ENCODE data around the gene ENTPD3. TPM values are rescaled to one million over a fixed set of nuclear protein-coding genes. Genes with fewer than 3 reads are reported as not detected.
"Not testable (repeated sequence)": the region's sequence is repeated elsewhere in the genome, so short reads cannot be mapped to it uniquely, and the experiment has no call there.

ENTPD3 gene
- total RNA-seq, 3 donors from 2014 or later (not counting 1 experiment from before 2014, with no cell fraction given): not detected

GRCh38 chr3:40456940-40457823 is 70.2 kb downstream of the ENTPD3 start, which contains the start of gene RPL14:
TSS of gene RPL14 (plus strand) at chr3:40457339. CDS start at chr3:40457472, 133 bp downstream.
- TF ChIP-seq CTCF (IDR thresholded peaks at IDR 0.05): no peak
- H3K4me1 Mint-ChIP-seq: peaks cover 48 to 50% of the 10 kb centered on the region in 2 donors
- H3K4me1 ChIP-seq (ENCODE audit: control insufficient read depth, insufficient read depth, low read length): peaks cover 29% of the 10 kb centered on the region
- peak within 1 kb of the TSS; percentile 94 for H3K27ac ChIP-seq (ENCODE audit: low read length)
- H3K27me3 Mint-ChIP-seq (ENCODE audit: low read depth in 2 of 2): no peaks in the 10 kb centered on the region
- peak; percentile 92 to 98 for DNase-seq
- H3K36me3 Mint-ChIP-seq: peaks cover 11% of the 10 kb centered on the region
- ATAC-seq: peak; percentile 69 to 84 (median 75)
- H3K4me3 ChIP-seq (ENCODE audit: low read length): peak within 1 kb of the TSS; percentile 77
- H3K27ac Mint-ChIP-seq: peak within 1 kb of the TSS; percentile 95 to 97
- peaks cover 0 to 3% of the 10 kb centered on the region in 2 donors for H3K9me3 Mint-ChIP-seq
- intact Hi-C loops (cut with micrococcal nuclease): loop anchor here (1.0 to 5.0 kb wide), 2 partner anchors 148 to 1555 kb away; partner anchors contain the start of gene EIF1B
- H3K4me3 Mint-ChIP-seq: peak within 1 kb of the TSS; percentile 97
- no peaks in the 10 kb centered on the region for H3K27me3 ChIP-seq (ENCODE audit: control insufficient read depth, insufficient read depth, low read length)
- under 1% methylated on average over 79 of the region's 79 CpGs for WGBS (ENCODE audit: insufficient coverage)
- H3K36me3 ChIP-seq (ENCODE audit: control insufficient read depth, insufficient read depth, low read length): peaks cover 37% of the 10 kb centered on the region
- H3K9me3 ChIP-seq (ENCODE audit: control insufficient read depth, insufficient read depth, low read length): no peaks in the 10 kb centered on the region

- intact Hi-C loops (cut with micrococcal nuclease): loop anchor here (5.0 kb wide), 1 partner anchor 1554 kb away; no protein-coding TSS in a partner anchor
- TF ChIP-seq CTCF (IDR thresholded peaks at IDR 0.05): no peak
- H3K36me3 Mint-ChIP-seq: peaks cover 11% of the 10 kb centered on the region
- no peak for ATAC-seq
- peaks cover 35 to 37% of the 10 kb centered on the region in 2 donors for H3K4me1 Mint-ChIP-seq
- H3K27me3 Mint-ChIP-seq (ENCODE audit: low read depth in 2 of 2): no peaks in the 10 kb centered on the region
- WGBS (ENCODE audit: insufficient coverage): 88% methylated on average over 3 of the region's 4 CpGs
- Histone ChIP-seq H3K4me1 (ENCODE audit: control insufficient read depth, insufficient read depth, low read length) (peaks cover 20% of the 10 kb centered on the region), H3K27me3 (ENCODE audit: control insufficient read depth, insufficient read depth, low read length) (no peaks in the 10 kb centered on the region), H3K4me3 (ENCODE audit: low read length) (no peak overlapping the region), H3K9me3 (ENCODE audit: control insufficient read depth, insufficient read depth, low read length) (no peaks in the 10 kb centered on the region), H3K36me3 (ENCODE audit: control insufficient read depth, insufficient read depth, low read length) (peaks cover 46% of the 10 kb centered on the region), H3K27ac (ENCODE audit: low read length) (peak overlapping the region; percentile 5)
- H3K27ac Mint-ChIP-seq: peak overlapping the region; percentile 95 to 97
- no peak for DNase-seq
- peak overlapping the region; percentile 97 for H3K4me3 Mint-ChIP-seq
- peaks cover 0 to 3% of the 10 kb centered on the region in 2 donors for H3K9me3 Mint-ChIP-seq
These were observed 71.5 kb downstream of the ENTPD3 start for GRCh38 chr3:40458473-40458872.

- 94% methylated on average over 5 of the region's 6 CpGs for WGBS (ENCODE audit: insufficient coverage)
- H3K4me3 Mint-ChIP-seq; H3K27me3 ChIP-seq (ENCODE audit: control insufficient read depth, insufficient read depth, low read length); H3K27me3 Mint-ChIP-seq (ENCODE audit: low read depth in 2 of 2); H3K27ac ChIP-seq (ENCODE audit: low read length); ATAC-seq; H3K9me3 Mint-ChIP-seq; DNase-seq; H3K9me3 ChIP-seq (ENCODE audit: control insufficient read depth, insufficient read depth, low read length); intact Hi-C loops (cut with micrococcal nuclease); H3K4me3 ChIP-seq (ENCODE audit: low read length); H3K27ac Mint-ChIP-seq: not testable (repeated sequence)
- H3K4me1 Mint-ChIP-seq: peaks cover 41 to 47% of the 10 kb centered on the region in 2 donors
- peaks cover 26% of the 10 kb centered on the region for H3K4me1 ChIP-seq (ENCODE audit: control insufficient read depth, insufficient read depth, low read length)
- peaks cover 11% of the 10 kb centered on the region for H3K36me3 Mint-ChIP-seq
- peaks cover 58% of the 10 kb centered on the region for H3K36me3 ChIP-seq (ENCODE audit: control insufficient read depth, insufficient read depth, low read length)
These were observed 73.5 kb downstream of the ENTPD3 start for GRCh38 chr3:40460481-40460880.

- intact Hi-C loops (cut with micrococcal nuclease): no loop called here
- Mint-ChIP-seq H3K9me3 (peaks cover 0 to 3% of the 10 kb centered on the region in 2 donors), H3K36me3 (peaks cover 11% of the 10 kb centered on the region), H3K4me3 (no peak overlapping the region), H3K27ac (no peak overlapping the region), H3K27me3 (ENCODE audit: low read depth in 2 of 2) (no peaks in the 10 kb centered on the region), H3K4me1 (peaks cover 34 to 42% of the 10 kb centered on the region in 2 donors)
- DNase-seq: no peak
- 88% methylated on average over 3 of the region's 3 CpGs for WGBS (ENCODE audit: insufficient coverage)
- H3K27me3 ChIP-seq (ENCODE audit: control insufficient read depth, insufficient read depth, low read length): no peaks in the 10 kb centered on the region
- H3K9me3 ChIP-seq (ENCODE audit: control insufficient read depth, insufficient read depth, low read length): no peaks in the 10 kb centered on the region
- ATAC-seq: no peak
- peaks cover 58% of the 10 kb centered on the region for H3K36me3 ChIP-seq (ENCODE audit: control insufficient read depth, insufficient read depth, low read length)
- no peak for TF ChIP-seq CTCF (IDR thresholded peaks at IDR 0.05)
- no peak overlapping the region for H3K27ac ChIP-seq (ENCODE audit: low read length)
- peaks cover 25% of the 10 kb centered on the region for H3K4me1 ChIP-seq (ENCODE audit: control insufficient read depth, insufficient read depth, low read length)
- H3K4me3 ChIP-seq (ENCODE audit: low read length): no peak overlapping the region
These were observed 74.2 kb downstream of the ENTPD3 start for GRCh38 chr3:40461161-40461560.

GRCh38 chr3:40462838-40463237 is 75.9 kb downstream of the ENTPD3 start:
- WGBS (ENCODE audit: insufficient coverage): 94% methylated on average over 7 of the region's 7 CpGs
- peaks cover 58% of the 10 kb centered on the region for H3K36me3 ChIP-seq (ENCODE audit: control insufficient read depth, insufficient read depth, low read length)
- H3K36me3 Mint-ChIP-seq: peaks cover 11% of the 10 kb centered on the region

More at GRCh38 chr3:40462838-40463237, 75.9 kb downstream of the ENTPD3 start:
- H3K4me3 Mint-ChIP-seq; ATAC-seq; intact Hi-C loops (cut with micrococcal nuclease); H3K9me3 ChIP-seq (ENCODE audit: control insufficient read depth, insufficient read depth, low read length); H3K27me3 ChIP-seq (ENCODE audit: control insufficient read depth, insufficient read depth, low read length); H3K9me3 Mint-ChIP-seq; H3K4me3 ChIP-seq (ENCODE audit: low read length); H3K27me3 Mint-ChIP-seq (ENCODE audit: low read depth in 2 of 2); DNase-seq; H3K27ac ChIP-seq (ENCODE audit: low read length): not testable (repeated sequence)
- Mint-ChIP-seq H3K4me1 (peaks cover 23 to 30% of the 10 kb centered on the region in 2 donors), H3K27ac (peak overlapping the region in 1 of 2 donors; percentile 16)
- H3K4me1 ChIP-seq (ENCODE audit: control insufficient read depth, insufficient read depth, low read length): peaks cover 16% of the 10 kb centered on the region
